GM19438 (cell line): ENCODE data around the gene SYNJ2.

Experiments
- ATAC-seq: cut with Tn5 transposase; IDR thresholded peaks from one replicate; pipeline ENCODE4 v1.9.1; 2021; ENCODE audit warnings: low read depth; ENCODE audit not compliant: unreplicated experiment

The SYNJ2 gene

GRCh38 chr6:158069800-158070195 lies 88.1 kb downstream of the SYNJ2 start:
- no peak for ATAC-seq

GRCh38 chr6:158070513-158070912 lies 88.8 kb downstream of the SYNJ2 start:
- no peak for ATAC-seq

GRCh38 chr6:158071121-158072082 lies 89.7 kb downstream of the SYNJ2 start:
- no peak for ATAC-seq

- ATAC-seq, result no peak
Measured at GRCh38 chr6:158072083-158072721, 90.5 kb downstream of the SYNJ2 start.

GRCh38 chr6:158073776-158074175 lies 92.1 kb downstream of the SYNJ2 start:
- ATAC-seq, result no peak

GRCh38 chr6:158076548-158076947 lies 94.9 kb downstream of the SYNJ2 start:
- no peak for ATAC-seq

GRCh38 chr6:158077676-158078075 lies 96.0 kb downstream of the SYNJ2 start:
- no peak for ATAC-seq

GRCh38 chr6:158078320-158078719 lies 96.7 kb downstream of the SYNJ2 start:
- no peak for ATAC-seq

GRCh38 chr6:158080849-158081656 lies 99.4 kb downstream of the SYNJ2 start:
- ATAC-seq, result no peak

GRCh38 chr6:158081657-158081935 lies 99.9 kb downstream of the SYNJ2 start:
- ATAC-seq, result no peak

GRCh38 chr6:158083455-158084325 lies 102.0 kb downstream of the SYNJ2 start:
- ATAC-seq, result no peak

- no peak for ATAC-seq
Measured at GRCh38 chr6:158085261-158086053, 103.8 kb downstream of the SYNJ2 start.

- no peak for ATAC-seq
Measured at GRCh38 chr6:158086054-158086503, 104.4 kb downstream of the SYNJ2 start.

GRCh38 chr6:158086504-158087223 lies 105.0 kb downstream of the SYNJ2 start:
- no peak for ATAC-seq

GRCh38 chr6:158087224-158087867 lies 105.7 kb downstream of the SYNJ2 start:
- ATAC-seq, result no peak

GRCh38 chr6:158092806-158093205 lies 111.1 kb downstream of the SYNJ2 start:
- ATAC-seq, result no peak

- no peak for ATAC-seq
Measured at GRCh38 chr6:158095031-158095430, 113.4 kb downstream of the SYNJ2 start.

- ATAC-seq, result no peak
Measured at GRCh38 chr6:158095671-158096070, 114.0 kb downstream of the SYNJ2 start.
